HG03139 (cell line): ENCODE measurements around the gene CD68.
"Not testable (repeated sequence)": the region's sequence is repeated elsewhere in the genome, so short reads cannot be mapped to it uniquely, and the experiment has no call there.

ENCODE experiments used
- ATAC-seq: cut with Tn5 transposase; IDR thresholded peaks from one replicate; pipeline ENCODE4 v1.9.1; 2021; ENCODE audit not compliant: unreplicated experiment

The CD68 gene

GRCh38 chr17:7577327-7578199 is 1.9 kb upstream of the CD68 start:
- ATAC-seq: no peak

- no peak for ATAC-seq
These were observed 581 bp downstream of the CD68 start for GRCh38 chr17:7579834-7580603.

- ATAC-seq: no peak
These were observed 1.5 kb downstream of the CD68 start for GRCh38 chr17:7580604-7581575.

- no peak for ATAC-seq
These were observed 3.2 kb downstream of the CD68 start for GRCh38 chr17:7582396-7583252.

GRCh38 chr17:7583253-7584109 is 4.0 kb downstream of the CD68 start, which contains the start of gene MPDU1:
Gene MPDU1 (plus strand): TSS chr17:7583852. CDS start chr17:7583863, 11 bp downstream.
- peak; percentile 51 for ATAC-seq

GRCh38 chr17:7586673-7587419 is 7.4 kb downstream of the CD68 start:
- no peak for ATAC-seq

- ATAC-seq: no peak
These were observed 8.1 kb downstream of the CD68 start for GRCh38 chr17:7587420-7588151.

- ATAC-seq: no peak
These were observed 9.2 kb downstream of the CD68 start for GRCh38 chr17:7588553-7589203.

- ATAC-seq: no peak
These were observed 9.9 kb downstream of the CD68 start for GRCh38 chr17:7589204-7589868.

- no peak for ATAC-seq
These were observed 10.7 kb downstream of the CD68 start, which contains the start of gene SOX15 for GRCh38 chr17:7589891-7590691. Gene SOX15 (minus strand): TSS chr17:7590094. CDS start chr17:7589676, 418 bp downstream.

GRCh38 chr17:7590743-7591142 is 11.3 kb downstream of the CD68 start:
- no peak for ATAC-seq

- no peak for ATAC-seq
These were observed 12.2 kb downstream of the CD68 start for GRCh38 chr17:7591596-7591995.

GRCh38 chr17:7592422-7593021 is 13.1 kb downstream of the CD68 start:
- no peak for ATAC-seq

GRCh38 chr17:7593296-7593695 is 13.9 kb downstream of the CD68 start:
- no peak for ATAC-seq

- ATAC-seq: not testable (repeated sequence)
These were observed 18.1 kb downstream of the CD68 start for GRCh38 chr17:7597561-7597960.
